Breast epithelium (tissue), 4 donors: Measurements from ENCODE around the gene TMEM115. TPM values are rescaled to one million over a fixed set of nuclear protein-coding genes. Genes with fewer than 3 reads are reported as not detected.

Experiments
- DNase-seq, 2 donors: peaks; one replicate each; pipeline ENCODE4 v3.0.0-alpha.2; 2019; ENCODE audit warnings: low spot score in 2 of 2
- H3K27ac ChIP-seq, 2 donors: fragments of 200-600 bp; sonication (generic) in 1 of 2; one replicate each; pipeline ENCODE4 v1.5.1; 2016 to 2019; ENCODE audit warnings: mild to moderate bottlenecking in 1 of 2
- H3K27me3 ChIP-seq, 2 donors: fragments of 200-600 bp; sonication (generic) in 1 of 2; one replicate each; pipeline versions ENCODE4 v1.5.1 to v1.6.0; 2017 to 2019; ENCODE audit warnings: control low read depth in 1 of 2, mild to moderate bottlenecking in 1 of 2
- H3K36me3 ChIP-seq: fragments of 200-600 bp; one replicate; pipeline ENCODE4 v1.5.1; 2019
- H3K4me1 ChIP-seq, 2 donors: fragments of 200-600 bp; sonication (generic); one replicate each; pipeline ENCODE4 v1.5.1; 2016 to 2019; ENCODE audit warnings: control low read depth in 1 of 2
- H3K4me3 ChIP-seq, 3 donors: fragments of 200-600 bp; sonication (generic); 1 replicate in 2 of 3; 2 replicates in 1 of 3; pipeline ENCODE4 v1.5.1; 2016 to 2019; ENCODE audit warnings: mild to moderate bottlenecking in 3 of 3, moderate library complexity in 2 of 3
- H3K9me3 ChIP-seq, 2 donors: fragments of 200-600 bp; sonication (generic) in 1 of 2; one replicate each; pipeline ENCODE4 v1.5.1; 2016 to 2019; ENCODE audit warnings: control low read depth in 1 of 2
- POLR2A ChIP-seq: fragments of 450-650 bp; IDR thresholded peaks from one replicate; pipeline ENCODE4 v1.6.1; 2016; ENCODE audit warnings: antibody characterized with exemption, mild to moderate bottlenecking, moderate library complexity
- POLR2AphosphoS5 ChIP-seq, 3 donors: sonication (generic); formaldehyde crosslinking; IDR thresholded peaks; one replicate each; pipeline ENCODE4 v1.6.1; 2017; ENCODE audit warnings: antibody characterized with exemption in 3 of 3
- intact Hi-C: fragments of 100-400 bp; cut with DNase I; formaldehyde crosslinking; loops from one replicate; pipeline ENCODE4 v1.15.1; 2023; ENCODE audit warnings: low total_unique reads
- total RNA-seq, 3 donors: library from RNA; depleted of rRNA; stranded (reverse); fragments of >200 nt; gene quantifications; one replicate each; pipeline ENCODE4 v1.1.0, GENCODE V29; 2016
- TF ChIP-seq, protein P1 (sequence below), 3 donors: fragments of 450-650 bp; IDR thresholded peaks; one replicate each; pipeline ENCODE4 v1.5.1; 2016 to 2017; ENCODE audit warnings: antibody characterized with exemption in 3 of 3, mild to moderate bottlenecking in 3 of 3, moderate library complexity in 3 of 3

Gene TMEM115
- total RNA-seq, 3 donors from 2014 or later = 46.7 to 67.3 (median 47.9) TPM

- H3K9me3 ChIP-seq = no peaks in the 10 kb centered on the region
- TF ChIP-seq POLR2AphosphoS5 (IDR thresholded peaks at IDR 0.05) = no peak
- TF ChIP-seq POLR2A = no peak
- TF ChIP-seq, protein P1, sequence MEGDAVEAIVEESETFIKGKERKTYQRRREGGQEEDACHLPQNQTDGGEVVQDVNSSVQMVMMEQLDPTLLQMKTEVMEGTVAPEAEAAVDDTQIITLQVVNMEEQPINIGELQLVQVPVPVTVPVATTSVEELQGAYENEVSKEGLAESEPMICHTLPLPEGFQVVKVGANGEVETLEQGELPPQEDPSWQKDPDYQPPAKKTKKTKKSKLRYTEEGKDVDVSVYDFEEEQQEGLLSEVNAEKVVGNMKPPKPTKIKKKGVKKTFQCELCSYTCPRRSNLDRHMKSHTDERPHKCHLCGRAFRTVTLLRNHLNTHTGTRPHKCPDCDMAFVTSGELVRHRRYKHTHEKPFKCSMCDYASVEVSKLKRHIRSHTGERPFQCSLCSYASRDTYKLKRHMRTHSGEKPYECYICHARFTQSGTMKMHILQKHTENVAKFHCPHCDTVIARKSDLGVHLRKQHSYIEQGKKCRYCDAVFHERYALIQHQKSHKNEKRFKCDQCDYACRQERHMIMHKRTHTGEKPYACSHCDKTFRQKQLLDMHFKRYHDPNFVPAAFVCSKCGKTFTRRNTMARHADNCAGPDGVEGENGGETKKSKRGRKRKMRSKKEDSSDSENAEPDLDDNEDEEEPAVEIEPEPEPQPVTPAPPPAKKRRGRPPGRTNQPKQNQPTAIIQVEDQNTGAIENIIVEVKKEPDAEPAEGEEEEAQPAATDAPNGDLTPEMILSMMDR (IDR thresholded peaks at IDR 0.05) = no peak
- intact Hi-C loops = no loop called here
- H3K36me3 ChIP-seq = no peaks in the 10 kb centered on the region
- H3K4me1 ChIP-seq = peaks cover 18 to 45% of the 10 kb centered on the region in 2 donors
- DNase-seq = no peak
- no peaks in the 10 kb centered on the region for H3K27me3 ChIP-seq
- H3K4me3 ChIP-seq = peak overlapping the region; percentile 54 to 85 (median 79)
- peak overlapping the region; percentile 94 for H3K27ac ChIP-seq
Measured at GRCh38 chr3:50318615-50319014, 40.7 kb downstream of the TMEM115 start.

DNA sequence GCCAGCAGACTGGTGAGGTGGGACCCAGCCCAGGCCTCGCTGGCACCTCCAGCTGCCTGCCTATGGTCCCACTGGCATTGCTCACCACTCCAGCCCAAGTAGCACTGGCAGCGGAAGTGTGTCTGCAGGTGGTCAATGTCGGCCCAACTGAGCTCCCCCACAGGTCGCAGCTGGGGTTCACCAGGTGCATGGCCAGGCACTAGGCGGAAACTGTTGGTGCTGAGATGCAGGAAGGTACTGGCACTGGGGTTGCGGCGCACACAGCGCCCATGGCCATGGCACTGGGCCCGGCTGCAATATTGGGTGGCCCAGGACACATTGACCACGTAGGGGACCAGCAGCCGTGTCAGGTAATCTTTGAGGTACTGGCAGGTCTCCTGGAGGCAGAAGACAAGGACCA is 41.2 kb downstream of the TMEM115 start:
- no peak for DNase-seq
- TF ChIP-seq, protein P1 (IDR thresholded peaks at IDR 0.05) = no peak
- TF ChIP-seq POLR2A (no peak), POLR2AphosphoS5 (IDR thresholded peaks at IDR 0.05) (no peak)
- intact Hi-C loops = no loop called here
- peak overlapping the region; percentile 94 for H3K27ac ChIP-seq
- H3K36me3 ChIP-seq = no peaks in the 10 kb centered on the region
- H3K4me3 ChIP-seq = peak overlapping the region in 2 of 3 donors; percentile 54 to 85
- H3K27me3 ChIP-seq = no peaks in the 10 kb centered on the region
- H3K9me3 ChIP-seq = no peaks in the 10 kb centered on the region
- H3K4me1 ChIP-seq = peaks cover 18 to 45% of the 10 kb centered on the region in 2 donors

DNA sequence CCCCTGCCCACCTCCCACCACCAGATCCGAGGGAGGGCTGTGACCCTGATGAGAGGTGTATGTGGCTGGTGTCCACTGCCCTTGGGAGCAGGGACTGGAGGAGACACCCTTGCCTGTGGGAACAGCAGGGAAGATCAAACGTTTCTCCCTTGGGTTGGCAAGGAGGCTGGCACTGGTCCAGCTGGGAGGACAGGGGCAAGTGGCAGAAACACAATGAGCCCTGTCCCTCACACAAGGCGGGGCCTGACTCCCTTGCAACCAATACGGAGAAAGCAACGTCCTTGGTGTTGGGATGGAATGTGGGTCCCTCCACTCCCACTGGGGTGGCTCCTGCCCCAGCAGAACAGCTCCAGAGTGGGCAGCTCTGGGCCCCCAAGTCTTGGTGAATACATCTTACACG is 42.0 kb downstream of the TMEM115 start:
- Histone ChIP-seq H3K4me1 (peaks cover 18 to 39% of the 10 kb centered on the region in 2 donors), H3K36me3 (no peaks in the 10 kb centered on the region), H3K27ac (peak overlapping the region; percentile 94)

DNA sequence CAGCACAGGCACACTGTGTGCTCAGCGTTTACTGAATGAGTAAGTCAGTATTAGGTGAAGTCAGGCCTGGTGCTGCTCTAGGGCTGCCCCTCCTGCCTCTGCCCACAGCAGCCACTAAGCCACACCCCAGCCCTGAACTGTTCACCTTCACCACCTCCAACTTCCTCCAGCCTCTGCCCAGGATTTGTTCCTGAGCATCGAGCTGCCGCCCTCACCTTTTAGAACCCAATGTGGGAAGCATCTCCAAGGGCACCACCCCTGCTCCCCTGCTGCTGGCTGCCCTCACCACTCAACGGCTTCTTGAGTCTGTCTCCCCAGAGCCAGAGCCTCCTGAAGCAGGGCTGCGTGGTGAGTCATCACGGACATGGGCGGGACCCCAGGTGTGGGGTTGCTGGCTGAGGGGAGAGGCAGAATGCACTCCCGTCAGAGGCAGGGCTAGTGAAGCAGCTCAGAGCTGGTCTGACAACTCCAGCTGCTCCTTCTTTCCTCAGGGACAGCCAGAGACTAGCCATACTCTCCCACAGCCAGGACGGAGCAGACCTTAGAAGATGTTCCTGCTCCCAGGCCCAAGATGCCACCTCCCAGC is 42.6 kb downstream of the TMEM115 start:
- Histone ChIP-seq H3K36me3 (no peaks in the 10 kb centered on the region), H3K4me3 (peak overlapping the region in 1 of 3 donors; percentile 85), H3K27ac (peak overlapping the region; percentile 94), H3K9me3 (no peaks in the 10 kb centered on the region), H3K4me1 (peaks cover 18 to 33% of the 10 kb centered on the region in 2 donors), H3K27me3 (no peaks in the 10 kb centered on the region)
- peak in 1 of 3 donors; percentile 44 for TF ChIP-seq POLR2AphosphoS5 (IDR thresholded peaks at IDR 0.05)
- TF ChIP-seq POLR2A = no peak
- intact Hi-C loops = no loop called here
- peak; percentile 88 to 90 for DNase-seq

More for the DNA sequence above, 42.0 kb downstream of the TMEM115 start:
- DNase-seq = no peak
- Histone ChIP-seq H3K9me3 (no peaks in the 10 kb centered on the region), H3K4me3 (peak overlapping the region in 1 of 3 donors; percentile 85), H3K27me3 (no peaks in the 10 kb centered on the region)
- intact Hi-C loops = no loop called here
- TF ChIP-seq POLR2A (no peak), POLR2AphosphoS5 (IDR thresholded peaks at IDR 0.05) (no peak)
- TF ChIP-seq, protein P1 (IDR thresholded peaks at IDR 0.05) = no peak

DNA sequence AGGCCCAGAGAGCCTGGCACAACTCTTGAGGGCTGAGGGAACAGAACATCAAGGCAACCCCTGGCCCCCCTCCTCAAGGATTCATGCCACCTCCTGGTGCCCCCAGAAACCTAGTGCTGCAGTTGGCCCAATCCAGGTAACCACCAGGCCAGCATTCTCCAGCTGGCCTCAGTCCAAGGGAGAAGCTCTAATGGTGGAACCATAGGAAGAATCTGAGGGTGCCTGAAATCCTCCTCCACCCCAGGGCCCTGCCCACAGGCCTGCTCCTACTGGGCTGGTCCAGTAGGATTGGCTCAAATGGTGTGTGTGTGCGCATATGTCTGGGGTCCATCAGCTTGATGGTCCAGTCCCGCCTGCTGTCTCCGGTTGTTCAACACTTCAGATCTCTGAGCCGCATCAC is 44.5 kb downstream of the TMEM115 start:
- intact Hi-C loops = no loop called here
- no peak for DNase-seq
- TF ChIP-seq POLR2A = no peak
- TF ChIP-seq, protein P1 (IDR thresholded peaks at IDR 0.05) = no peak
- TF ChIP-seq POLR2AphosphoS5 (IDR thresholded peaks at IDR 0.05) = no peak
- Histone ChIP-seq H3K27ac (peak overlapping the region; percentile 48 to 94), H3K27me3 (no peaks in the 10 kb centered on the region), H3K36me3 (no peaks in the 10 kb centered on the region), H3K4me1 (peaks cover 14 to 26% of the 10 kb centered on the region in 2 donors), H3K9me3 (no peaks in the 10 kb centered on the region), H3K4me3 (no peak overlapping the region)
